Osteoblast (primary cell): ENCODE results near the gene DEPDC1B. TPM values are rescaled to one million over a fixed set of nuclear protein-coding genes. Genes with fewer than 3 reads are reported as not detected.

Experiments used
- DNase-seq: peaks from one replicate; pipeline ENCODE4 v3.0.0; 2011; ENCODE audit warnings: low spot score, mixed read lengths; ENCODE audit not compliant: insufficient read length; ENCODE audit errors: missing footprints
- H2AFZ ChIP-seq: 2 replicates; pipeline ENCODE4 v1.6.0; 2011; ENCODE audit warnings: mild to moderate bottlenecking, low read length
- H3K27ac ChIP-seq: 2 replicates; pipeline ENCODE4 v1.5.1; 2011; ENCODE audit warnings: mild to moderate bottlenecking, low read depth, low read length, moderate library complexity
- H3K27me3 ChIP-seq: 2 replicates; pipeline ENCODE4 v1.6.0; 2012; ENCODE audit warnings: mild to moderate bottlenecking, control low read depth, inconsistent platforms, low read length, moderate library complexity; ENCODE audit not compliant: insufficient read depth
- H3K36me3 ChIP-seq: 2 replicates; pipeline ENCODE4 v1.5.1; 2011; ENCODE audit warnings: mild to moderate bottlenecking, low read length, control low read depth, moderate library complexity; ENCODE audit not compliant: insufficient read depth
- H3K4me1 ChIP-seq: 2 replicates; pipeline ENCODE4 v1.5.1; 2011; ENCODE audit warnings: mild to moderate bottlenecking, low read length, control low read depth, moderate library complexity; ENCODE audit not compliant: insufficient read depth
- H3K4me2 ChIP-seq: 2 replicates; pipeline ENCODE4 v1.6.0; 2011; ENCODE audit warnings: mild to moderate bottlenecking, low read length; ENCODE audit not compliant: insufficient read depth
- H3K4me3 ChIP-seq: fragments of 200-600 bp; sonication (generic); 3 replicates; pipeline ENCODE4 v1.5.1; 2012; ENCODE audit warnings: mild to moderate bottlenecking, low read length, inconsistent platforms; ENCODE audit not compliant: insufficient read depth
- H3K79me2 ChIP-seq: 2 replicates; pipeline ENCODE4 v1.6.0; 2012; ENCODE audit warnings: mild to moderate bottlenecking, low read length, control low read depth, inconsistent platforms; ENCODE audit not compliant: insufficient read depth
- H3K9me3 ChIP-seq: 2 replicates; pipeline ENCODE4 v1.5.1; 2011; ENCODE audit warnings: low read depth, low read length, control low read depth
- H4K20me1 ChIP-seq: 2 replicates; pipeline ENCODE4 v1.6.0; 2012; ENCODE audit warnings: mild to moderate bottlenecking, low read length, control low read depth; ENCODE audit not compliant: insufficient read depth
- CTCF ChIP-seq: IDR thresholded peaks from 2 replicates; pipeline ENCODE4 v1.5.1; 2011; ENCODE audit warnings: mild to moderate bottlenecking, low read depth, low read length, moderate library complexity; ENCODE audit errors: extremely low read depth
- total RNA-seq: library from RNA; depleted of rRNA; stranded (reverse); fragments of >200 nt; gene quantifications from 2 replicates; pipeline ENCODE4 v1.2.3, GENCODE V29; 2012

DEPDC1B gene
- total RNA-seq, 1 donor, result 1.4 TPM

GRCh38 chr5:60551829-60552228 lies 148.1 kb downstream of the DEPDC1B start:
- no peaks in the 10 kb centered on the region for H4K20me1 ChIP-seq
- no peak overlapping the region for H3K27ac ChIP-seq
- H3K4me2 ChIP-seq, result no peak overlapping the region
- H3K36me3 ChIP-seq, result no peaks in the 10 kb centered on the region
- H3K79me2 ChIP-seq, result no peaks in the 10 kb centered on the region
- H3K4me3 ChIP-seq, result no peak overlapping the region
- no peaks in the 10 kb centered on the region for H3K9me3 ChIP-seq
- H3K27me3 ChIP-seq, result no peaks in the 10 kb centered on the region
- TF ChIP-seq CTCF, result no peak
- DNase-seq, result no peak
- H2AFZ ChIP-seq, result no peak overlapping the region
- H3K4me1 ChIP-seq, result no peaks in the 10 kb centered on the region

GRCh38 chr5:60551250-60551649 lies 148.7 kb downstream of the DEPDC1B start:
- Histone ChIP-seq H3K9me3 (no peaks in the 10 kb centered on the region), H2AFZ (no peak overlapping the region), H3K4me3 (no peak overlapping the region), H3K79me2 (no peaks in the 10 kb centered on the region), H4K20me1 (no peaks in the 10 kb centered on the region), H3K36me3 (no peaks in the 10 kb centered on the region), H3K4me2 (no peak overlapping the region), H3K4me1 (no peaks in the 10 kb centered on the region), H3K27me3 (no peaks in the 10 kb centered on the region), H3K27ac (no peak overlapping the region)
- no peak for TF ChIP-seq CTCF
- DNase-seq, result no peak

GRCh38 chr5:60550311-60550710 lies 149.7 kb downstream of the DEPDC1B start:
- no peak for DNase-seq
- no peaks in the 10 kb centered on the region for H3K9me3 ChIP-seq
- no peak overlapping the region for H2AFZ ChIP-seq
- H3K27ac ChIP-seq, result no peak overlapping the region
- H3K79me2 ChIP-seq, result no peaks in the 10 kb centered on the region
- H3K27me3 ChIP-seq, result no peaks in the 10 kb centered on the region
- no peaks in the 10 kb centered on the region for H4K20me1 ChIP-seq
- H3K4me1 ChIP-seq, result no peaks in the 10 kb centered on the region
- H3K36me3 ChIP-seq, result no peaks in the 10 kb centered on the region
- no peak overlapping the region for H3K4me2 ChIP-seq
- no peak for TF ChIP-seq CTCF
- H3K4me3 ChIP-seq, result no peak overlapping the region

- H3K9me3 ChIP-seq, result no peaks in the 10 kb centered on the region
- no peak for DNase-seq
- no peaks in the 10 kb centered on the region for H3K79me2 ChIP-seq
- no peak overlapping the region for H2AFZ ChIP-seq
- no peaks in the 10 kb centered on the region for H3K27me3 ChIP-seq
- no peak overlapping the region for H3K4me2 ChIP-seq
- H3K36me3 ChIP-seq, result no peaks in the 10 kb centered on the region
- no peak overlapping the region for H3K4me3 ChIP-seq
- no peaks in the 10 kb centered on the region for H3K4me1 ChIP-seq
- no peaks in the 10 kb centered on the region for H4K20me1 ChIP-seq
- no peak for TF ChIP-seq CTCF
- H3K27ac ChIP-seq, result no peak overlapping the region
Observed at GRCh38 chr5:60549841-60550240, 150.1 kb downstream of the DEPDC1B start.

Other genes with a start within 250 kb of the DEPDC1B start
- under 0.01 TPM in 2 replicates for gene ELOVL7, start 144.1 kb upstream of the DEPDC1B start, total RNA-seq
- gene ERCC8, start 244.9 kb upstream of the DEPDC1B start, total RNA-seq, result 20.0 and 23.2 TPM in 2 replicates
- gene NDUFAF2, start 245.0 kb upstream of the DEPDC1B start, total RNA-seq, result 22.1 and 24.5 TPM in 2 replicates